HL-60 (cell line): ENCODE results near the gene C5orf52.

Source experiments
- CTCF ChIP-seq: IDR thresholded peaks from one replicate; pipeline ENCODE4 v1.5.1; 2011; ENCODE audit warnings: low read length, control low read depth, inconsistent platforms; ENCODE audit not compliant: insufficient read depth
- GABPA ChIP-seq: IDR thresholded peaks from 2 replicates; pipeline ENCODE4 v1.6.1; 2012; ENCODE audit warnings: low read depth
- POLR2AphosphoS5 ChIP-seq: IDR thresholded peaks from 2 replicates; pipeline ENCODE4 v1.6.1; 2012; ENCODE audit warnings: low read depth
- REST ChIP-seq: IDR thresholded peaks from 2 replicates; pipeline ENCODE4 v1.6.1; 2012; ENCODE audit warnings: low read depth; ENCODE audit not compliant: insufficient replicate concordance

- TF ChIP-seq CTCF (no peak), POLR2AphosphoS5 (no peak), REST (no peak), GABPA (no peak)
Observed at GRCh38 chr5:157657516-157657915, 13.8 kb upstream of the C5orf52 start.
